OCI-LY7 (cell line): ENCODE data around the gene STKLD1.

Experiments used
- EZH2phosphoT487 ChIP-seq: fragments of 200-600 bp; sonication (generic); IDR thresholded peaks from 2 replicates; pipeline ENCODE4 v1.6.1; 2018; ENCODE audit warnings: low read depth, borderline replicate concordance, mild to moderate bottlenecking, mixed run types, antibody characterized with exemption, low read length, moderate library complexity, mixed read lengths
- TF ChIP-seq, protein P1 (sequence below): fragments of 200-600 bp; sonication (generic); conservative IDR thresholded peaks from 2 replicates; pipeline ENCODE4 v1.5.1; 2014; ENCODE audit warnings: mild to moderate bottlenecking, antibody characterized with exemption, low read length, moderate library complexity, mixed read lengths

DNA sequence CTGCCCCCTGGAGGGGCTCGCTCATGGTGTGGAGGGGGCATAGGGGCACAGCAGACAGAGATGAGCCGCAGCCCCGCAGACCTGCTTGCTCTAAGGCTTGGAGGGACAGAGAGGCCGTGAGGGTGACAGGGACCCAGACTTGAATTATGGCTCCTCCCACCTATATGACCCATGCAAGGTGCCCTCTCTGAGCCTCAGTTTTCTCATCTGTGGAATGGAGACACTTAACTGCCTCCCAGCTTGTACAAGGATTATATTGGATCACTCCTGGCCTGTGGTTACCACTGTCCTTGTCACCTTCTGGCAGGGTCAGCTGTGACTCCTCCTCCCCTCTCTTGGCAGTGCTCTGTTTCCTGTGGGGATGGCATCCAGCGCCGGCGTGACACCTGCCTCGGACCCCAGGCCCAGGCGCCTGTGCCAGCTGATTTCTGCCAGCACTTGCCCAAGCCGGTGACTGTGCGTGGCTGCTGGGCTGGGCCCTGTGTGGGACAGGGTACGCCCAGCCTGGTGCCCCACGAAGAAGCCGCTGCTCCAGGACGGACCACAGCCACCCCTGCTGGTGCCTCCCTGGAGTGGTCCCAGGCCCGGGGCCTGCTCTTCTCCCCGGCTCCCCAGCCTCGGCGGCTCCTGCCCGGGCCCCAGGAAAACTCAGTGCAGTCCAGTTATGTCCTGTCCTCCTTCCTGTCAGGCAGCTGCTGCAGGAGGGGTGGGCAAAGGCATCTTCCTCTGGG, 78.9 kb downstream of the STKLD1 start:
- TF ChIP-seq, protein P1, sequence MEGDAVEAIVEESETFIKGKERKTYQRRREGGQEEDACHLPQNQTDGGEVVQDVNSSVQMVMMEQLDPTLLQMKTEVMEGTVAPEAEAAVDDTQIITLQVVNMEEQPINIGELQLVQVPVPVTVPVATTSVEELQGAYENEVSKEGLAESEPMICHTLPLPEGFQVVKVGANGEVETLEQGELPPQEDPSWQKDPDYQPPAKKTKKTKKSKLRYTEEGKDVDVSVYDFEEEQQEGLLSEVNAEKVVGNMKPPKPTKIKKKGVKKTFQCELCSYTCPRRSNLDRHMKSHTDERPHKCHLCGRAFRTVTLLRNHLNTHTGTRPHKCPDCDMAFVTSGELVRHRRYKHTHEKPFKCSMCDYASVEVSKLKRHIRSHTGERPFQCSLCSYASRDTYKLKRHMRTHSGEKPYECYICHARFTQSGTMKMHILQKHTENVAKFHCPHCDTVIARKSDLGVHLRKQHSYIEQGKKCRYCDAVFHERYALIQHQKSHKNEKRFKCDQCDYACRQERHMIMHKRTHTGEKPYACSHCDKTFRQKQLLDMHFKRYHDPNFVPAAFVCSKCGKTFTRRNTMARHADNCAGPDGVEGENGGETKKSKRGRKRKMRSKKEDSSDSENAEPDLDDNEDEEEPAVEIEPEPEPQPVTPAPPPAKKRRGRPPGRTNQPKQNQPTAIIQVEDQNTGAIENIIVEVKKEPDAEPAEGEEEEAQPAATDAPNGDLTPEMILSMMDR: no peak
- no peak for TF ChIP-seq EZH2phosphoT487
